Activated CD4-positive, alpha-beta T cell treated with anti-CD3 and anti-CD28 coated beads, Interleukin-2, amount 50 U/mL, for 1 hour (primary cell): ENCODE measurements around the gene TP53I3.
"Not testable (repeated sequence)": the region's sequence is repeated elsewhere in the genome, so short reads cannot be mapped to it uniquely, and the experiment has no call there.

Experiments
- DNase-seq: peaks from one replicate; pipeline ENCODE4 v3.0.0-alpha.2; 2020

Gene TP53I3

GRCh38 chr2:24095171-24095677, 10.6 kb upstream of the TP53I3 start:
- DNase-seq: not testable (repeated sequence)

- DNase-seq: not testable (repeated sequence)
These were observed 8.6 kb upstream of the TP53I3 start for GRCh38 chr2:24093270-24093669.

- no peak for DNase-seq
These were observed 4.3 kb upstream of the TP53I3 start for GRCh38 chr2:24088821-24089359.

- no peak for DNase-seq
These were observed 2.4 kb upstream of the TP53I3 start for GRCh38 chr2:24087032-24087431.

GRCh38 chr2:24086241-24086640, 1.6 kb upstream of the TP53I3 start:
- no peak for DNase-seq

GRCh38 chr2:24085200-24085489, 511 bp upstream of the TP53I3 start:
- DNase-seq: no peak

GRCh38 chr2:24083567-24084385, 858 bp downstream of the TP53I3 start:
- DNase-seq: peak; percentile 41

GRCh38 chr2:24082787-24083566, 1.7 kb downstream of the TP53I3 start:
- no peak for DNase-seq

GRCh38 chr2:24080701-24081100, 3.9 kb downstream of the TP53I3 start:
- no peak for DNase-seq

- no peak for DNase-seq
These were observed 6.8 kb downstream of the TP53I3 start for GRCh38 chr2:24077879-24078278.

- no peak for DNase-seq
These were observed 7.1 kb downstream of the TP53I3 start for GRCh38 chr2:24077535-24077877.

GRCh38 chr2:24076849-24077534, 7.6 kb downstream of the TP53I3 start:
- DNase-seq: no peak

GRCh38 chr2:24075915-24076848, 8.5 kb downstream of the TP53I3 start, which contains the start of gene SF3B6:
Gene SF3B6 (minus strand): TSS chr2:24076326. CDS start chr2:24076229, 97 bp downstream.
- DNase-seq: peak; percentile 100

- DNase-seq: no peak
These were observed 9.4 kb downstream of the TP53I3 start for GRCh38 chr2:24075259-24075658.

- no peak for DNase-seq
These were observed 10.8 kb downstream of the TP53I3 start for GRCh38 chr2:24073816-24074215.

- DNase-seq: no peak
These were observed 12.4 kb downstream of the TP53I3 start for GRCh38 chr2:24072259-24072658.

GRCh38 chr2:24065341-24065740, 19.3 kb downstream of the TP53I3 start:
- no peak for DNase-seq

GRCh38 chr2:24058564-24059271, 25.9 kb downstream of the TP53I3 start:
- no peak for DNase-seq

- no peak for DNase-seq
These were observed 28.9 kb downstream of the TP53I3 start for GRCh38 chr2:24055750-24056149.

GRCh38 chr2:24054366-24055010, 30.1 kb downstream of the TP53I3 start:
- no peak for DNase-seq

- no peak for DNase-seq
These were observed 31.7 kb downstream of the TP53I3 start for GRCh38 chr2:24052951-24053350.
